HepG2 (cell line): ENCODE measurements around the gene U2AF2.

Experiments used
- ATF3 ChIP-seq: sonication (generic); formaldehyde crosslinking; IDR thresholded peaks from 2 replicates; pipeline ENCODE4 v1.4.0; 2020; ENCODE audit warnings: missing genetic modification reagents
- CEBPB ChIP-seq: IDR thresholded peaks from 2 replicates; pipeline ENCODE4 v1.6.1; 2011; ENCODE audit warnings: low read depth, low read length, improper control_type of control experiment, borderline replicate concordance
- CTCF ChIP-seq: sonication (generic); formaldehyde crosslinking; IDR thresholded peaks from 2 replicates; pipeline ENCODE4 v1.5.0; 2020; ENCODE audit warnings: mild to moderate bottlenecking, missing genetic modification reagents, moderate library complexity
- ETV5 ChIP-seq: IDR thresholded peaks from 2 replicates; pipeline ENCODE4 v1.6.1; 2018; ENCODE audit warnings: missing biosample characterization, missing genetic modification reagents, inconsistent platforms, borderline replicate concordance
- GABPA ChIP-seq, 2 experiments: IDR thresholded peaks; 2 replicates each; pipeline ENCODE4 v1.6.1; 2011 to 2016; ENCODE audit warnings: low read depth in 2 of 2, low read length in 1 of 2, missing biosample characterization in 1 of 2, missing genetic modification characterization in 1 of 2
- MYNN ChIP-seq: sonication (generic); formaldehyde crosslinking; IDR thresholded peaks from 2 replicates; pipeline ENCODE4 v1.4.0; 2020; ENCODE audit warnings: mild to moderate bottlenecking, low read depth, missing genetic modification reagents
- POLR2A ChIP-seq, 2 experiments: IDR thresholded peaks; 2 replicates each; pipeline ENCODE4 v1.6.1; 2011; ENCODE audit warnings: low read depth in 2 of 2, low read length in 2 of 2, mild to moderate bottlenecking in 1 of 2, moderate library complexity in 1 of 2; ENCODE audit not compliant: insufficient read depth in 1 of 2
- SNRNP70 ChIP-seq: fragments of 200-400 bp; formaldehyde crosslinking; IDR thresholded peaks from 2 replicates; pipeline ENCODE4 v1.6.1; 2017; ENCODE audit warnings: mild to moderate bottlenecking, low read depth, low read length, moderate library complexity
- SRF ChIP-seq: IDR thresholded peaks from 2 replicates; pipeline ENCODE4 v1.6.1; 2011; ENCODE audit warnings: mild to moderate bottlenecking, low read depth, low read length, moderate library complexity
- SRSF1 ChIP-seq: fragments of 200-400 bp; formaldehyde crosslinking; optimal IDR thresholded peaks from 2 replicates; pipeline ENCODE3; 2017; ENCODE audit warnings: mild to moderate bottlenecking, low read depth, low read length, moderate library complexity
- ZBTB20 ChIP-seq: sonication (generic); formaldehyde crosslinking; IDR thresholded peaks from 2 replicates; pipeline ENCODE4 v1.8.1; 2023; ENCODE audit warnings: missing genetic modification reagents, low read depth, mild to moderate bottlenecking, borderline replicate concordance
- ZFP1 ChIP-seq: IDR thresholded peaks from 2 replicates; pipeline ENCODE4 v1.6.1; 2016
- ZFP91 ChIP-seq: sonication (generic); formaldehyde crosslinking; IDR thresholded peaks from 2 replicates; pipeline ENCODE4 v1.9.0; 2022; ENCODE audit warnings: missing genetic modification reagents, mild to moderate bottlenecking, borderline replicate concordance
- ZNF441 ChIP-seq: sonication (generic); formaldehyde crosslinking; IDR thresholded peaks from 2 replicates; pipeline ENCODE4 v1.7.0; 2021; ENCODE audit warnings: missing genetic modification reagents, borderline replicate concordance

GRCh38 chr19:55683449-55684261 is 28.8 kb downstream of the U2AF2 start:
- TF ChIP-seq ETV5 (CRISPR knock-in tag) (peak; percentile 77; the same call in 1 of the 2 replicates), ATF3 (CRISPR knock-in tag) (no peak), SNRNP70 (no peak), SRSF1 (no peak), ZFP91 (peak; percentile 48), ZFP1 (CRISPR knock-in tag) (peak; percentile 46; the same call in 1 of the 2 replicates), CTCF (CRISPR knock-in tag) (no peak), ZBTB20 (CRISPR knock-in tag) (peak; percentile 89; the same call in 1 of the 2 replicates), MYNN (CRISPR knock-in tag) (no peak), ZNF441 (CRISPR knock-in tag) (no peak), GABPA (IDR thresholded peaks at IDR 0.05; ENCODE audit: low read depth, low read length) (no peak), GABPA (CRISPR knock-in tag; IDR thresholded peaks at IDR 0.05; ENCODE audit: low read depth) (peak; percentile 73), CEBPB (no peak), SRF (no peak), POLR2A (IDR thresholded peaks at IDR 0.05; ENCODE audit: insufficient read depth in 1 of 2, low read depth in 2 of 2, low read length in 2 of 2) (peak; percentile 66 to 85)
